IMR-90 (cell line): ENCODE results near the gene RASA1. TPM values are rescaled to one million over a fixed set of nuclear protein-coding genes. Genes with fewer than 3 reads are reported as not detected.

Experiments used
- ATAC-seq: fragments of 200-7000 bp; cut with Tn5 transposase; 2 replicates; pipeline ENCODE4 v1.9.1; 2020; ENCODE audit warnings: low read depth, mild to moderate bottlenecking, moderate library complexity
- BruUV-seq: library from RNA; stranded (reverse); fragments of 400-500 nt; replicated peaks from 2 replicates; lab custom pipeline; 2021; lab: Mats Ljungman, UMichigan
- CTCF ChIA-PET: fragments of 300-600 bp; formaldehyde crosslinking; extraction: SDS; loops from one replicate; lab custom pipeline; 2021; ENCODE audit warnings: antibody characterized with exemption; lab: Yijun Ruan, JAX
- POLR2A ChIA-PET: fragments of 300-600 bp; sonication (Branson Sonifier 250); formaldehyde crosslinking; loops from one replicate; lab custom pipeline; 2022; ENCODE audit warnings: antibody characterized with exemption; ENCODE audit not compliant: unreplicated experiment; lab: Charles Lee
- DNase-seq: peaks from one replicate; pipeline ENCODE4 v3.0.0; 2013
- H2AFZ ChIP-seq: replicated peaks from 2 replicates; pipeline ENCODE3; 2013; ENCODE audit warnings: low read length, mild to moderate bottlenecking; ENCODE audit not compliant: poor library complexity
- H2AK5ac ChIP-seq: 2 replicates; pipeline ENCODE4 v1.6.1; 2013; ENCODE audit warnings: low read depth, low read length, inconsistent platforms
- H2AK9ac ChIP-seq: replicated peaks from 2 replicates; pipeline ENCODE3; 2013; ENCODE audit warnings: mild to moderate bottlenecking, low read depth, low read length, moderate library complexity; ENCODE audit not compliant: poor library complexity
- H2BK120ac ChIP-seq: 2 replicates; pipeline ENCODE4 v1.6.1; 2013; ENCODE audit warnings: low read depth, low read length, inconsistent platforms
- H2BK15ac ChIP-seq: 3 replicates; pipeline ENCODE4 v1.6.1; 2013; ENCODE audit warnings: low read depth, low read length, inconsistent platforms
- H2BK20ac ChIP-seq: 2 replicates; pipeline ENCODE4 v1.6.1; 2013; ENCODE audit warnings: low read depth, mild to moderate bottlenecking, inconsistent platforms, low read length, moderate library complexity
- H2BK5ac ChIP-seq: 2 replicates; pipeline ENCODE4 v1.6.1; 2013; ENCODE audit warnings: mild to moderate bottlenecking, low read depth, low read length, inconsistent platforms; ENCODE audit not compliant: poor library complexity, severe bottlenecking
- H3K14ac ChIP-seq: replicated peaks from 2 replicates; pipeline ENCODE4 v1.6.1; 2013; ENCODE audit warnings: low read depth, low read length, inconsistent platforms
- H3K18ac ChIP-seq: 2 replicates; pipeline ENCODE4 v1.6.1; 2013; ENCODE audit warnings: low read depth, low read length, control low read depth
- H3K23ac ChIP-seq: 2 replicates; pipeline ENCODE4 v1.6.1; 2013; ENCODE audit warnings: low read depth, low read length, inconsistent platforms
- H3K27ac ChIP-seq: 2 replicates; pipeline ENCODE4 v1.5.1; 2013; ENCODE audit warnings: mild to moderate bottlenecking, control low read depth, low read length; ENCODE audit not compliant: insufficient read depth
- H3K27me3 ChIP-seq: 2 replicates; pipeline ENCODE4 v1.6.1; 2013; ENCODE audit warnings: low read length; ENCODE audit not compliant: control insufficient read depth, insufficient read depth
- H3K36me3 ChIP-seq: 2 replicates; pipeline ENCODE4 v1.6.1; 2013; ENCODE audit warnings: low read length, mixed read lengths; ENCODE audit not compliant: control insufficient read depth, insufficient read depth
- H3K4ac ChIP-seq: 2 replicates; pipeline ENCODE4 v1.6.1; 2013; ENCODE audit warnings: low read depth, low read length, inconsistent platforms
- H3K4me1 ChIP-seq: 2 replicates; pipeline ENCODE4 v1.6.1; 2013; ENCODE audit warnings: low read length, mixed read lengths; ENCODE audit not compliant: control insufficient read depth, insufficient read depth
- H3K4me2 ChIP-seq: 2 replicates; pipeline ENCODE4 v1.6.1; 2013; ENCODE audit warnings: low read depth, mild to moderate bottlenecking, control low read depth, low read length, moderate library complexity
- H3K4me3 ChIP-seq: 2 replicates; pipeline ENCODE4 v1.5.1; 2013; ENCODE audit warnings: low read depth, mild to moderate bottlenecking, control low read depth, low read length, moderate library complexity; ENCODE audit not compliant: insufficient read depth
- H3K56ac ChIP-seq: 2 replicates; pipeline ENCODE4 v1.6.1; 2013; ENCODE audit warnings: low read length, inconsistent platforms; ENCODE audit not compliant: insufficient read depth; ENCODE audit errors: extremely low read depth
- H3K79me1 ChIP-seq, 2 experiments: 2 replicates each; pipeline ENCODE4 v1.6.1; 2013; ENCODE audit warnings: low read length in 2 of 2, inconsistent platforms in 1 of 2, low read depth in 1 of 2
- H3K9ac ChIP-seq: 2 replicates; pipeline ENCODE4 v1.6.1; 2013; ENCODE audit warnings: low read depth, low read length, control low read depth
- H3K9me1 ChIP-seq: 2 replicates; pipeline ENCODE4 v1.6.1; 2013; ENCODE audit warnings: low read length, inconsistent platforms; ENCODE audit not compliant: insufficient read depth
- H3K9me3 ChIP-seq: 2 replicates; pipeline ENCODE4 v1.6.1; 2013; ENCODE audit warnings: low read length; ENCODE audit not compliant: control insufficient read depth, insufficient read depth
- H4K20me1 ChIP-seq: 2 replicates; pipeline ENCODE4 v1.6.1; 2013; ENCODE audit warnings: low read length, inconsistent platforms; ENCODE audit not compliant: insufficient read depth
- H4K5ac ChIP-seq: 2 replicates; pipeline ENCODE4 v1.6.1; 2013; ENCODE audit warnings: mild to moderate bottlenecking, low read depth, low read length, control low read depth
- H4K8ac ChIP-seq, 2 experiments: 2 replicates each; pipeline ENCODE4 v1.6.1; 2013; ENCODE audit warnings: low read depth in 2 of 2, low read length in 2 of 2, control low read depth in 1 of 2, inconsistent platforms in 1 of 2
- H4K91ac ChIP-seq: 2 replicates; pipeline ENCODE4 v1.6.1; 2013; ENCODE audit warnings: low read depth, low read length, inconsistent platforms; ENCODE audit not compliant: insufficient read depth
- BHLHE40 ChIP-seq: fragments of 150-350 bp; IDR thresholded peaks from 2 replicates; pipeline ENCODE4 v1.6.1; 2016; ENCODE audit warnings: mild to moderate bottlenecking, low read depth, low read length
- CEBPB ChIP-seq: IDR thresholded peaks from 2 replicates; pipeline ENCODE4 v1.6.1; 2012; ENCODE audit warnings: low read depth, low read length, improper control_type of control experiment
- CHD1 ChIP-seq: IDR thresholded peaks from 2 replicates; pipeline ENCODE4 v1.6.1; 2012; ENCODE audit warnings: low read depth, low read length, improper control_type of control experiment
- MAFK ChIP-seq: IDR thresholded peaks from 2 replicates; pipeline ENCODE4 v1.6.1; 2012; ENCODE audit warnings: low read depth, low read length, improper control_type of control experiment
- MAZ ChIP-seq: IDR thresholded peaks from 2 replicates; pipeline ENCODE4 v1.6.1; 2012; ENCODE audit warnings: low read depth, mild to moderate bottlenecking, low read length, improper control_type of control experiment, moderate library complexity, borderline replicate concordance
- MXI1 ChIP-seq: IDR thresholded peaks from 2 replicates; pipeline ENCODE4 v1.6.1; 2012; ENCODE audit warnings: low read depth, mild to moderate bottlenecking, low read length, moderate library complexity, borderline replicate concordance
- NFE2L2 ChIP-seq: fragments of 150-350 bp; IDR thresholded peaks from 2 replicates; pipeline ENCODE4 v1.6.1; 2016; ENCODE audit warnings: low read depth, mild to moderate bottlenecking, low read length
- POLR2A ChIP-seq: IDR thresholded peaks from 2 replicates; pipeline ENCODE4 v1.6.1; 2012; ENCODE audit warnings: mild to moderate bottlenecking, low read depth, low read length
- RAD21 ChIP-seq: IDR thresholded peaks from 2 replicates; pipeline ENCODE4 v1.6.1; 2012; ENCODE audit warnings: low read length, improper control_type of control experiment
- RCOR1 ChIP-seq: IDR thresholded peaks from 2 replicates; pipeline ENCODE4 v1.6.1; 2012; ENCODE audit warnings: mild to moderate bottlenecking, low read length, improper control_type of control experiment; ENCODE audit not compliant: insufficient replicate concordance
- RFX5 ChIP-seq: IDR thresholded peaks from 2 replicates; pipeline ENCODE4 v1.8.0; 2012; ENCODE audit warnings: low read depth, mild to moderate bottlenecking, low read length, moderate library complexity
- SMC3 ChIP-seq: fragments of 150-350 bp; IDR thresholded peaks from 2 replicates; pipeline ENCODE4 v1.6.1; 2016; ENCODE audit warnings: low read depth, mild to moderate bottlenecking, antibody characterized with exemption, low read length, moderate library complexity
- USF2 ChIP-seq: fragments of 150-350 bp; IDR thresholded peaks from 2 replicates; pipeline ENCODE4 v1.6.1; 2017; ENCODE audit warnings: mild to moderate bottlenecking, antibody characterized with exemption, low read length, low read depth
- WGBS, 2 experiments: methylation state at CpG; one replicate each; pipeline versions ENCODE4 v1.1.5 to v1.1.7; 2013; ENCODE audit warnings: missing lambda C conversion rate in 2 of 2; ENCODE audit not compliant: insufficient read length in 1 of 2; ENCODE audit errors: extremely low coverage in 2 of 2; 5-methylcytosine and 5-hydroxymethylcytosine counted together
- dilution Hi-C: fragments of 300-500 bp; cut with HindIII; formaldehyde crosslinking; loops from one replicate; pipeline ENCODE4 v1.14.3; 2018; ENCODE audit warnings: low sequenced_read_pairs; ENCODE audit not compliant: unreplicated experiment
- in situ Hi-C: fragments of 300-500 bp; cut with MboI; formaldehyde crosslinking; loops from 3 replicates; pipeline ENCODE4 v1.14.3; 2019; ENCODE audit warnings: low sequenced_read_pairs, inconsistent platforms, mixed read lengths
- intact Hi-C: fragments of 100-400 bp; cut with micrococcal nuclease; formaldehyde crosslinking; loops from 2 replicates; pipeline ENCODE4 v1.10.0; 2022
- polyA plus RNA-seq, 3 experiments: library from polyadenylated mRNA; depleted of rRNA; stranded (reverse); fragments of >200 nt; gene quantifications; 2 replicates each; pipeline ENCODE4 v1.2.3, GENCODE V29; 2012; ENCODE audit warnings: low replicate concordance in 1 of 3
- total RNA-seq: library from RNA; depleted of rRNA; stranded (reverse); fragments of >200 nt; gene quantifications from 2 replicates; pipeline ENCODE4 v1.2.3, GENCODE V29; 2012
- TF ChIP-seq, protein P1 (sequence below): fragments of 150-350 bp; IDR thresholded peaks from 2 replicates; pipeline ENCODE4 v1.6.1; 2016; ENCODE audit warnings: low read depth, mild to moderate bottlenecking, low read length, moderate library complexity, borderline replicate concordance

The RASA1 gene
- total and polyA plus RNA-seq, 2 of the 4 experiments (the other 2 are of a cell fraction): 37.6 to 45.7 TPM

- no peak overlapping the region for H4K5ac ChIP-seq
- no peak overlapping the region for H3K27ac ChIP-seq
- peak overlapping the region; percentile 29 for H2BK5ac ChIP-seq
- H3K4me2 ChIP-seq: no peak overlapping the region
- peak overlapping the region in 1 of 2 experiments; percentile 28; a peak in 1 of 4 replicates for H4K8ac ChIP-seq
- peaks cover 1% of the 10 kb centered on the region; the same call in 1 of the 2 replicates for H3K4me1 ChIP-seq
- no peak overlapping the region for H2BK15ac ChIP-seq
- ATAC-seq (no peak), DNase-seq (no peak)
- ChIA-PET CTCF (no interaction called here), POLR2A (no interaction called here)
- intact Hi-C loops: no loop called here
- no peak overlapping the region for H2AK5ac ChIP-seq
- no peak overlapping the region for H2BK120ac ChIP-seq
- H3K56ac ChIP-seq: no peak overlapping the region
- H4K20me1 ChIP-seq: no peaks in the 10 kb centered on the region
- in situ Hi-C loops: no loop called here
- H3K14ac ChIP-seq: no peak overlapping the region
- no peak overlapping the region for H3K9ac ChIP-seq
- no peak overlapping the region for H2AFZ ChIP-seq
- H3K9me3 ChIP-seq: no peaks in the 10 kb centered on the region
- no peaks in the 10 kb centered on the region for H3K27me3 ChIP-seq
- no peak for TF ChIP-seq CEBPB
- TF ChIP-seq MXI1: no peak
- TF ChIP-seq RAD21: no peak
- no peak for TF ChIP-seq RCOR1
- no peak for TF ChIP-seq POLR2A
- TF ChIP-seq, protein P1, sequence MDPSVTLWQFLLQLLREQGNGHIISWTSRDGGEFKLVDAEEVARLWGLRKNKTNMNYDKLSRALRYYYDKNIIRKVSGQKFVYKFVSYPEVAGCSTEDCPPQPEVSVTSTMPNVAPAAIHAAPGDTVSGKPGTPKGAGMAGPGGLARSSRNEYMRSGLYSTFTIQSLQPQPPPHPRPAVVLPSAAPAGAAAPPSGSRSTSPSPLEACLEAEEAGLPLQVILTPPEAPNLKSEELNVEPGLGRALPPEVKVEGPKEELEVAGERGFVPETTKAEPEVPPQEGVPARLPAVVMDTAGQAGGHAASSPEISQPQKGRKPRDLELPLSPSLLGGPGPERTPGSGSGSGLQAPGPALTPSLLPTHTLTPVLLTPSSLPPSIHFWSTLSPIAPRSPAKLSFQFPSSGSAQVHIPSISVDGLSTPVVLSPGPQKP: no peak
- no peak for TF ChIP-seq CHD1
- TF ChIP-seq USF2: no peak
- TF ChIP-seq MAZ: no peak
- no peak for TF ChIP-seq SMC3
- no peak for TF ChIP-seq RFX5
- TF ChIP-seq BHLHE40: no peak
- no peak for TF ChIP-seq NFE2L2
- no peak for TF ChIP-seq MAFK
- dilution Hi-C loops: no loop called here
- no TSS peak for BruUV-seq
- H3K4ac ChIP-seq: no peak overlapping the region
- 0 out of 2 replicates have a peak, but pooled peaks cover 3% of the 10 kb centered on the region for H3K9me1 ChIP-seq
- no peak overlapping the region for H2AK9ac ChIP-seq
- peaks cover 14 to 23% of the 10 kb centered on the region in 2 experiments for H3K79me1 ChIP-seq
- H3K23ac ChIP-seq: no peak overlapping the region
- no CpG with 5 or more reads among the region's 1 CpG for WGBS, 2 experiments
- H3K4me3 ChIP-seq: no peak overlapping the region
- H4K91ac ChIP-seq: no peak overlapping the region
- H3K36me3 ChIP-seq: peaks cover 4% of the 10 kb centered on the region; the same call in 1 of the 2 replicates
- no peak overlapping the region for H3K18ac ChIP-seq
- H2BK20ac ChIP-seq: no peak overlapping the region
These were observed 94.0 kb downstream of the RASA1 start for GRCh38 chr5:87361536-87362213.
